ENCODE measurements around the gene KRT13.

The KRT13 gene

DNA sequence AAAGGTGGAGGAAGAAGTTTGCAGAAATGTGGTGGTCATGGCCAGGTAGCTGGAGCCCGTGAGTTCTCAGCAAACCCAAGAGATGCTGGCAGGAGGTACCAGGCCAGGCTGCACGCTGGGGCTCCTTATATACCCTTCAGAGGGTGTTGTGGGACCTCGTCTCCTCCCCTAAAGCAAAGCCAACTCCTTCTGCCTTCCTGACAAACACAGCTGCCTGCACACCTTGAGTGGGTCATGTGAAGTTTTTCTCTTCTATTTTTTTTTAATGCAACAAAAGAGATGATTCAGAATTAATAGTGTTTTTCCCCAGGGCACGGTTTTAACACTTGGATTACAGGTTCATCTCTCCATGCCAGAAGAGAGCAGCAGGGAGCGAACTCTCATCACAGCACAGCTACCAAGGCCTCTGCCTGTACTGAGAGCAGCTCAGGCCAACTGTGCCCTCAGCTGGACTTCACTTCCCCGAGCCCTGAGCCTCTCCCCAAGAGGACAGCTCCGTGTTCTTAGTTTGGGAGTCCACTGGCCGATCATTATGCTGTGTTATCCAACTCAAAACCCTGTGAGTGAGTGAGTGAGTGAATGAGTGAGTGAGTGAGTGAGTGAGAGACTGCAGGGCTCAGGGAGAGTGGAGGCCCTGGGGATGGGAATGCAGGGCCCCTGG lies 13.5 kb upstream of the KRT13 start, which contains the start of gene KRT15:
Gene KRT15 (minus strand): TSS at position 102 of the 661 bp plus-strand sequence. CDS start 63 bp downstream, at position 39.
- no peak for DNase-seq

DNA sequence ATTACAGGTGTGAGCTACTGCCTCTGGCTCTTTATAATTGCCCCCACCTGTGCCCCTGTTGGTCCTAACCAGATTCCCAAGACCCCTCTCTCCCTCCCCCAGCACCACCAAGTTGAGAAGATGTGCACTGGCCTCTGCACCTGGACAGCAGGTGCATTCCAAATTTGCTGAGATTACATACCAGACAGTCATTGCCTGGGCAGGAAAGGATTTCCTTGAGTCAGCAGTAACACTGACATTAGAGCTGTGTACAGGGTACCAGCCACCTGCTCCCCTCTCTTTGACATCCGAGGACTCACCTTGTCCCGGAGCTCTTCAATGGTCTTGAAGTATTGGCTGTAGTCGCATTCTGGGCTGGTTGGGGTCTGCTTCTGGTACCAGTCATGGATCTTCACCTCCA lies 12.6 kb upstream of the KRT13 start:
- no peak for DNase-seq

DNA sequence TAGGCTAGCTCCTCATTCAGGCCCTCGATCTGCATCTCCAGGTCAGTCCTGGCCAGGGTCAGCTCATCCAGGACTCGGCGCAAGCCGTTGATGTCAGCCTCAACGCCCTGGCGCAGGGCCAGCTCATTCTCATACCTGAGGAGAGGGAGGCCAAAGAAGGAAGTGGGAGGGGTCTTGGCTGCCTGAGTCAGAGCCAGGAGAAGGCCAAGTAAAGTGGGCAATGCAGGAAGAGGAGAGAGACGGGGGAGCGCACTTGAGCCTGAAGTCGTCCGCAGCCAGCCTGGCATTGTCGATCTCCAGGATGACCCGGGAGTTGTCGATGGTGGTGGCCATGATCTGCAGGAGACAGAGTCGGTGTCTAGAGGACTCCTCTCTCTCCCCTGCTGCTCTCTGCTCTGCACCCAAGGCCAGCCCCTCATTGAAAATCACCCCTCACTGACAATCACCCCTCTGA lies 11.4 kb upstream of the KRT13 start:
- DNase-seq: no peak

DNA sequence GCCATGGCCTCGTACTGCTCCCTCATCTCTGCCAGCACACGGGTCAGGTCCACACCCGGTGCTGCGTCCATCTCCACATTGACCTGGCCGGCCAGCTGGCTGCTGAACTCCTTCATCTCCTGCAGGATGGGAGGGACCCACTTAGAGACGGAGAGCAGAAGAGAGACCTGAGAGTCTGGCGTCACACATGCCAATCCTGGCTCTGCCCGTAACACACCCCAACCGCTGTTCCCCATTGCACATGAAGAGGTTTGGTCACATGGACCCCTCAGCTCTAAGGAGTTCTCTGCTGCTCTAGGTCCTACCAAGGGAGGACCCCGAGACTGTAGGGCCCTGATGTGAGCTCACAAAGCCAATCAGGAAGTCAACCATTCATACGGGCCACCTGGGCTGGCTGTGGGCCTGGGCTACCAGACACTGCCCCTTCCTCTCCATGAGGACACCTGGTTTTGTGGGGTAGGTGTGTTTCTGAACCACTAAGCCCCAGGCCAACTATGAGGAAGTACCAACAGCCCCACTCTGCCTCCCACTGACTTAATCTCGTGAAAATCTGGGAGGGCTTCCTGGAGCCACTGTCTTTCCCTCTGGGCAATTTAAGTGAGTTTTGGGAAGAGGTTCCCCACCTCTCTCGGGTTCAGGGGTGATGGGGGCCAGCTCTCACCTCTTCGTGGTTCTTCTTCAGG lies 10.9 kb upstream of the KRT13 start:
- no peak for DNase-seq

DNA sequence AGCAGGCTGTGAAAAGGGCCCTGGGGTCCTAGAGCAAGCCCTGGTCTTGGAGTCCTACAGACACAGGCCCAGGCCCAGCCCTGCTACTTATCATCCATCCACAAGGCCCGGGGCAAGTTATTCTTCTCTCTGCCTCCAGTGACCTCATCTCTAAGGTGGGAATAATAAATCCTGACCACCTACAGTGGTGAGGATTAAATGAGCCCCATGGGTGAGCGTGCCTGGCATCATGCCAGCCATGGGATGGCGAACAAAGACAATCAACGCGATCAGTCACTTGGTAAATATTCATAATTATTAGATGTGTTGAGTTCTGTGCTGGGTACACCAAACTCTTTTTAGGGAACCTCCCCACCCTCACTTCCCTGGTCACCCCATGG lies 7.7 kb upstream of the KRT13 start:
- DNase-seq: no peak

DNA sequence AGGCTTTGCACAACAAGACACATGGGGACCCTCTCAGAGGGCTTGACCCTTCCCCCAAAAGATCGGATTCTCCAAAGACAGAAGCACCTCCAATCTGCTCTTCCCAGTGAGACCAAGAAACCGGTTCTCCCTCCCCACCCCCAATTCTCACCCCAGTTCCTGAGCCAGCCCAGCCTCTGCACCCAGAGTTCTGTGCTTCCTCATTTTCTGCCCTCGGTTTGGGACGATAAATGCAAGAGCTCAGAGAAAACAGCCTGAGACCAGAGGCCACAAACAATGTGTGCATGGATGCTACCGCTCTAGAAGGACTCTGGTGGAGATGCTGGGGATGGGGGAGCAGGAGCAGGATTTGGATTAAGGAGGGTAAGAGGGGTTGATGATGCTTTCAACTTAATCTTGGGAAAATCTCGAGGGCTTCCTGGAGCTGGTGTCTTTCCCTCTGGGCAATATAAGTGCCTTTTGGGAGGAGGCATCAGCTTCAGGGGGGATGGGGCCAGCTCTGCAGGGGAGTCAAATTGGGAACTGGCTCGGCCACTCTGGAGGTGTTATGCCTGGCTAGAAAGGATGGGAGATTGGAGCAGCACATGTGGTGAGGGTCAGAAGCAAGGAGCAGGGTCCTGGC lies 7.2 kb upstream of the KRT13 start:
- DNase-seq: no peak

DNA sequence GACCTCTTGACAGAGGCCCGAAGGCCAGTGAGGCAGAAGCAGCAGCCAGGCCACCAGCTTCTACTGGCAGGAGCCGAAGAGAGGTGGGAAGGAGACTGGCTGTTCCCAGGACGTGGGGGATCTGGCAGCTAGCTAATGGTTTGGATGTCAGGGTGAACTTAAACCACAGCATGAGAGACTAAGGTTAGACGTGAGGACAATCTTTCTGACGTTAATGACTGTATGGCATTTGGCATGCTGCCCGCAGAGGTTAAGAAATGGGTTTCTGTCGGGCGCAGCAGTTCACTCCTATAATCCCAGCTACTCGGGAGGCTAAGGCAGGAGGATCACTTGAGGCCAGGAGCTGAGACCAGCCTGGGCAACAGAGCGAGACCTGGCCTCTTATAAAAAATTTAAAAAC lies 6.3 kb upstream of the KRT13 start:
- DNase-seq: no peak

DNA sequence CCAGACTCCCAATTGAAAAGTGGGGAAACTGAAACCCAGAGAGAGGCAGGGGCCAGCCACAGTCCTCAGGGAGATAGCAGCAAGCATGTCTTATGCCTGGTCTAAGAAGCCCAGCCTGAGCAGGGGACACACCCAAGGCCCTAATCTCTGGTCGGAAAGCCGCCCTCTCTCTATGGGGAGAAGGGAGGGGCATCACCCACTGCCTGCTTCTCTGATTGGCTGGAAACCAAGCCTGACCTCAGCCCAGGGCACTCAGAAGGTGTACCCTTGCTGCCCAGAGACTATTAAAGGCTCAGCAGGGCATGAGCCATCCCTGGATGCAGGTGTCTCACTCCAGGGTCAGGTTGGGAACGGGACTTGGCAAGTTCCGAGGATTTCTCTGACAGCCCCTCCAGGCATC lies 5.7 kb upstream of the KRT13 start:
- DNase-seq: no peak

DNA sequence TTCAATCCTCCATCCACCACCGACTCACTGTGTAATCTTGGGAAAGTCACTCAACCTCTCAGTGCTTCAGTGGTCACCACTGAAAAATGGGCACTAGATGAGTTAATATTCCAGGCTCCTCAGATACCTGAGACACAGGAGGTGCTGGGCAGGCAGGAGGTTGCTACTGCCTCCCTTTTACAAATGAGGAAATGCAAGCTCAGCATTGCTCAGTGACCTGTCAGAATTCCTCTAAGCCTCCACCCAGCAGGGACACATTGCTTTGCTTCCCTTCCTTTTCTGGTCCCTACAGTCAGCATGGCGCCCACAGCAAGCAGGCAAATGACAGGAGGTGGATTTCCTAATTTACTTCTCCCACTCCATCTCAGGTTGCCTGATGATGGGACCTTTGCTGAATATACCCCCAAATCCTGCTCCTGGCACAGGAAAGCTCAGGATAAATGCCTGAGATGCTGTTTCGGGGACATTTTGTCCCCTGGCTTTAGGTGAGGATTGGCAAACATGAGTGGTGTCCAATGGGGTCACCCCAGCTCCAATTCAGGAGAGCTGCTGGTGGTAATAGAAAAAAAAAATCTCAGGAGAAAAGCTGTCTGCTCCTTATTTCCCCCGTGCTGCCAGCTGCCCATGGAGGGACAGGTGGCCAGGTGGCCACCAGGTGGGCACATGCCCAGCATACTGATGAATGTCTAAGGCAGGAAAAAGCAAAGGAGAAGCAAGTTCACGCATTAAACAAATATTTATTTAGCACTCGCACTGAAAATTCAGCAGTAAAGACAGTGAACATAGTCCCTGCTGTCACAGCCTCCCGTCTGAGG lies 5.0 kb upstream of the KRT13 start:
- no peak for DNase-seq

DNA sequence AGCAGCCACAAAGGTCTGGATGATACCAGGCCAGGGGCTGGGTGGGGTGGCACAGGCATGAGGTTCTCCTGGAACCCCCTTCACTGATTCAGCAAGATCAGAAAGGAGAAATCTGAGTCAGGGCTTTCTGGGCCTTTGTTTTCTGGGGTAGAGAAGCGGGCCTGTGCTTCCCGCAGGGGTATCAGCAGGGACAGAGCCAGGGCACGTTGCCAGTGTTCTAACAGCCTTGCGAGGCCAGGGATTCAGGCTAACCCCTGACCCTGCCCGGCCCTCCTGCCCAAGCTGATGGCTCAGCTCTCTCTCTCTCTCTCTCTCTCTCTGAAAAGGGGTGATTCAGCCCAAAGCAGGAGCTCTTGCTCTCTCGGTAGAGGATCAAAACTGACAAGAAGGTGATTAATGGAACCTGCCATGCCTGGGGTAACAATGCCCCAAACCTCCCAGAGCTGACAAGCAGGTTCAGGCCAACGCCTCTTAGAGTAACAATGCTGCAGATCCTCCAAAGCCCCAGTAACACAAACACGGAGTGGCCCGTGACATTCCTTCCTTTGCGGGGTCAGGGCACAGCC lies 2.0 kb upstream of the KRT13 start:
- DNase-seq: no peak

DNA sequence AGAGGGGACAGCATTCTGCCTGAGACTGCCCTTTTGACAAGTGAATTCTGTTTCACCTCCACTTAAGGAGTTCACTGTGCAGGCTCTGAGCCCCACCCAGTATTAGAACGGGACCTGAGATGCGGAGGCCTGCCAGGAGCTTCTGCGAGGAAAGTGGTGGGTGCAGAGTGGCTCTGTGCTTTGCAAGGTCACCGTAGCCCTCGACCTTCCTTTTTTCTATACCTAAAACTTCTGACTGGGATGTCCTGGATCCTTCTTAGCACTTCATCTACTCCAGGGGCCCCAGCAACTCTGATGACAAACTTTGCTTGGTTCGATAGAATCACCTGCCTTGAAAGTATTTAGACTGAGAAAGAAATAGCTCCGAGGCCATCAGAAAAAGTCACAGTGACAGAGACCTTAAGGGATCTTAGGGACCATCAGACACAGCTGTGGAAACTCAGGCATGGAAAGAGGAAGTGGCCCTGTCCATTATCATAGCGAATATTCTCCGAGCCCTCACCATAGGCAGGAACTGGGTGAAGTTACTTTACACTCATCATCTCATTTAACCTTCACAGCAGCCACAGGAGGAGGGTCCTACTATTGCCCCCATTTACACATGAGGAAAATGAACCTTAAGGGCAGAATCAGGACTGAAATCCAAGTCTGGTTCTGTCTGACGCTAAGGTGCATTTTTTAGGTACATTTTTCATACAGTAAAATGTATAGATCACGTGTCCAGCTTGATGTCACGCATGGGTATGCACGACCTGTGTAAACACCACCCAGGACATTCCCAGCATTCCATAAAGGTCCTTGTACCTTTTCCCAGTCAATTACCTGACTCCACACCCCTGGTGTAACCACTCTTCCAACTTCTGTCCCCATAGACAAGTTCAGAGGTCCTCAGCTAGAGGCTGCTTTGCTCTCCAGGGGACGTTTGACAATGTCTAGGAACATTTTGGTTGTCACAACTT lies 676 bp upstream of the KRT13 start:
- no peak for DNase-seq

DNA sequence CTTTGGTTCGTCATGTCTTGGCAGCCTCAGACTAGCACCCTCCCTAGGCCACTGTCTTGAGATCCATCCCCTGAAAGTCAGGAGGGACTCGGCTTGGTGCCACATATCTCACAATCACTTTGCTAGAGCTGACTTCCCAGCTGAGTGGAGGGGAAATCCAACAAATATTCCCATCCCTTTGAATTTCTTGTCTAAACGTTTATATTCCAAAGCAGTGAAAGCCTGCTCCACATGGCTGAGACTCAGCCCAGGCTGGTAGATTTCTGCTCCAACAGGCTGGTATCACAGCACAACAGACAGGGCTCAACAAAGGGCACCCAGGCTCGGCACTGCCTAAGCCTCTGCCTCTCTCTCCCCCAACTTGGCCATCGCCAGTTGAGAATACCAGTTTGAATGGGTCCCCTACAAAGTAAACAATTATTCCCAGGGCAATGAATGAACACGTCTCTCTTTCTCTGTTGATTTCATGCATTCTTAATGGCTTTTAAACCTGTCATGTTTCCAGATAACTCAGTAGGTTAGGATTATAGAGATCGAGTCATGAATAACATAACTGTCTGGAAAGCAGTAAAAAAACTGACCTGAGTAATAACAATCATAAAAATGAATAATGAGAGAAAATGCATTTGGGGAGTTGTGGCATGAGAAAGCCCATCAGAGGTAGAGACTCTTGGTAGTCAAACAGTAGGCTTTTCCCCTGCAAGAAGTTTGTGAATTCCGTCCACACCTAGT lies 1.0 kb downstream of the KRT13 start:
- DNase-seq: no peak

DNA sequence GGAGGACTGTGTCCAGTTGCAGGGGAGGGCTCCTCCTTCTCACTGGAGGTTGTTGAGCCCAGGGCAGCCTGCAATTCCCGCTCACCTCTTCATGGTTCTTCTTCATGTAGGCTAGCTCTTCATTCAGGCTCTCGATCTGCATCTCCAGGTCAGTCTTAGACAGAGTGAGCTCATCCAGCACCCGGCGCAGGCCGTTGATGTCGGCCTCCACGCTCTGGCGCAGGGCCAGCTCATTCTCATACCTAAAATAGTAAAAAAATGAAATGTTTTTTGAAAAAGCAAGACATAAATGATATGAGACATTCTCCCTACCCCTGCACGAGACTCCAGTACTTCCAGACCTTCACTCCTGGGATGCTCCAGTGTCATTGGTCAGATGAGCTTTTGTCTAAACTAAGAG lies 2.2 kb downstream of the KRT13 start:
- DNase-seq: no peak

DNA sequence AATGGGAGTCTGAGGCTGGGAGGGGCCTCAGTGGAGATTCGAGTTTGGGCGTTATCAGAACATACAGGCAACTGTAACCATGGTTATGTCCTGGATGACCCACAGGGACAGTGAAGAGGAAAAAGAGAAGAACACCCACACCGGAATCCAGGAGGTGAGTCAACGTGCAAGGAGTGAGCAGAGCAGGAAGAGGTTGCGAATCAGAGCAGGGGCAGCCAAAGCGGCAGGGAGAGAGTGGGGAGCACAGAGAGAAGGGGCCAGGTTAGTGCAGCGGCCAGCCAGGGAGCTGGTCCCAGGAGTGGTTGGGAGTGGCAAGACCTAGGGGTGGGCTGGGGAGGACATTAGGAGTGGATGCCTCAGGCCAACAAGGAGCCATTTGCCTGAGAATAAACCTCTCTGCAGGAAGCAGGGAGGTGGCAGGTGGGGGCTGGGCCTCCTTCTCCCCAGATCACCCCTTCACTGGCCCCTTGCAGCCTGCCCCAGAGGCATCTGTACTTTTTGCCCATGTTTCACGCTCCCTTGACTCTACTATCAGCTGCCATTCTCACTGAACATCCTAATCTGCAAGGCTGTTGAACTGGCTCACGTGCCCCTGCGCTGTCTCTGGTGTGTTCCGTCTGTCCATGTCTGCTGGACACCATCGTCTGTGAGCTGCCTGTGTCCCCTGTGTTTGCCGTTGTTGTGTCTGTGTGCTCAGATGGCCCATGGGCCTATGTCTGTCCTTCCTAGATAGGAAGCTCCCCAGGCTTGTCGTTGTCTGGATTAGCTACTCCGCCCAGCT lies 5.1 kb downstream of the KRT13 start:
- no peak for DNase-seq

DNA sequence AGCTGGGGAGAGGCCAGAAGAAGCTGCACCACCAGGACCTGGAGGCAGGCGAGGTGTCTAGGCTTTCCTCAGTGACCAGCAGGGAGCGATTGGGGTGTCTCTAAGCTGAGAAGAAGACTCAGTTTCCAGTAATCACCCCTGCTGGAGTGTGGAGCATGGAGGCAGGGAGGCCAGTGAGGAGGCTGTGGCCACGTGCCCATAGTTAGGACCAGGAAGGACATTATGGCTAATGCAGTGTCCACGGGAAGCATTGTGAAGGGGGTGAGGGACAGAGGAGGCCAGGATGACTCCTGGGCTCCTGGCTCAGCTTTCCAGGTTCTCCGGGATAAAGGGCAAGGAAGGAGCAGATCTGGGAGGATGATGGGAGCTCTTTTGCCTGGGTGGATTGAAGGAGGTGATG lies 5.7 kb downstream of the KRT13 start:
- DNase-seq: no peak

DNA sequence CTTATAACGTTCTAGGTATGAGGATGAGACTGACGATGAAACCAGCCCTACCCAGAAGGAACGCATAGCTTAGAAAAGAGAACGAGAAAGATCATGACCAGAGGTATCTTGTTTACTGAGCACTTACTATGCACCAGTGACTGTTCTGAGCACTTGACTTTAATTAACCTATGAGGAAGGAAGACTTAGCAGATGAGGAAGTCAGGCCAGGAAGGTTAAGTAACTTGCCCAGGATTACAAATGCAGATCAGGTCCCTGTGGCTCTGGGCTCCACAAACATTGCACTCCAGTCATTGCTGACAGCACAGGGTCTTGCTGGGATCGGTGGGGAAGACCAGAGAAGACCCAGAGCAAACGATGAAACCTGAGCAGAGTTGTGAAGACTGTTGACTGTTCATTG lies 7.1 kb downstream of the KRT13 start:
- no peak for DNase-seq

DNA sequence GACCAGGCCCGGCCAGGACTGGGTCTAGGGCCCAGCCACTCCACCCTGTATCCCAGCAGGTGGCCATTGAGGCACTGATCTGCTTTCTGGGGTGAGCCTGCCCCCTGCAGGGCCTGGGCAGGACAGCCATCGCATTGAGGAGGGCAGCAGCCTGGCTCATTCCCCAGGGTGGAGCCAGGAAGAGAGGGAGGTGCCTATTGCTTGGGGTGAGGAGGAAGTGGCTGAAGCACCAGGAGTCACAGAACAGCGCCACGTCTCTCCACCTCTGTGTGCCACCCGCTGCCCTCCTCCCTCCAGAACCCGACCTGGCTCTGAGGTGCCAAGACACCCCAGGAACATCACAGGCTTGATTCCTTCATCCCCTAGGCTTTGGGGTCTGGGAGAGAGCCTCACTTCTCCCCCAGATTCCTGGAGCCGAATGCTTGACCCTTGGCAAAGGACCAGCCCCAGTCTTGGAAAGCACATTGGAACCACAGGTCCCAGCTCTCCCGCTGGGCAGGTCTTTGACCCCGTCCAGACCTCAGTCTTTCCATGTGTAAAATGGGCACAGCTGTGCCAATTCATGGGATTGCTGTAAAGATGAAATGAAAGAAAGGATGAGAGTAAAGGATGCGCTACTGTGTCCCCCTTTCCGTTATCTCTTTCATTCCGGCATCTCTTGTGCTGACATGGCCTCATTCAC lies 8.5 kb downstream of the KRT13 start:
- DNase-seq: peak; percentile 66

DNA sequence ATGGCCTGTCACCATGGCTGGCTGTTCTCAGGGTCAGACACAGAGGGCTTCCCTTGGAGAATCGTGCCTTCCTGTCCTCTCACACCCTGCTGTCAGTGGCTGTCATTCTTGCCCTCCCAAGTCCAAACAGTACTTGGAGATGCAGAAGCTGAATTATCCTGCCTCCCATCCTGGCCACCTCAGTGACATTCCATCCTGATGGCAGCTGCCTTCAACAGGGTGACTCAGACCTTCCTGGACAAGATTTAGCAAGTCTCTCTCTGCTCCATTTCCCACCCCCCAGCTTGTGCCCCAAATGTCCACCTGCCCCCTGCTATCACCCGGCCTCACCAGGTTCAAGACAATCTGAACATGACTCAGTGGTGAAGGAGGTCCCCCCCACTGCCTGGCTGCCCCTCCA lies 10.9 kb downstream of the KRT13 start:
- DNase-seq: no peak

DNA sequence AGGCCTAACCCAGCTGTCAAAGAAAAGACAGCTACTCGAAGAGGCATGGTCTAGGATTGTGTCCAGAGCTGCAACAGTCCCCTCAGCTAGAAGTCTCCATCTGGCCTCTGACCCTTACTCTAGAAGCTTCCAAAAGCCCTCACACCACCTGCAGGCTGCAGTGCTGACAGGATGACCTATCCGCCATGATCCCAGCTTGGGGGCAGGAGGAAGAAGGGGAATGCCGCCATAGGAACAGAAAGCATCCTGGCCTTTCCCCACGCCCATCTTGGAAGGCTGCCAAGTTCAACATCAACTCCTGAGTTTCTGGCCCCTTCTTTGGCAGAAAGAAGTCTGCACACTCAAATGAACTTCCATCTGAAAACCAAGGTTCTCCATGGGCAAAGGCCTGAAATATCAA lies 12.6 kb downstream of the KRT13 start:
- no peak for DNase-seq

DNA sequence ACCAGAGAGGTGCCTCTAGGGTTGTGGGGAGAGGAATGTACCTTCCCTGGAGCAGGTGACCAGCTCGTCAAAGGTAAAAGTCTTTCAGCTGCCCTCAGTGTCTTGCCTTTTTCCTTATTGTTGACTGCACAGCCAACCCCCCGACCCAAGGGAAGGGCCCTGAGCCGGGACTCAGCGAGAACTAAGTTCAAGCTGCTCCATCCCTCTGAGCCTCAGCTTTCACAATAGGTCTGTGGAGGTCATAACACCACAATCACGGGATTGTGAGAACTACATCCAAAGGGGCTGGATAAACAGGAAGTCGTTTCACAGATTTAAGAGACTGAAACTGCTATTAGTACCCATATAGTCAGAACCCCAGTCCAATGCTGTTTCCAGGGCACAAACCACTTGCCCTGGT lies 13.1 kb downstream of the KRT13 start:
- no peak for DNase-seq
